ENCODE results near the gene METTL6.

Gene METTL6

DNA sequence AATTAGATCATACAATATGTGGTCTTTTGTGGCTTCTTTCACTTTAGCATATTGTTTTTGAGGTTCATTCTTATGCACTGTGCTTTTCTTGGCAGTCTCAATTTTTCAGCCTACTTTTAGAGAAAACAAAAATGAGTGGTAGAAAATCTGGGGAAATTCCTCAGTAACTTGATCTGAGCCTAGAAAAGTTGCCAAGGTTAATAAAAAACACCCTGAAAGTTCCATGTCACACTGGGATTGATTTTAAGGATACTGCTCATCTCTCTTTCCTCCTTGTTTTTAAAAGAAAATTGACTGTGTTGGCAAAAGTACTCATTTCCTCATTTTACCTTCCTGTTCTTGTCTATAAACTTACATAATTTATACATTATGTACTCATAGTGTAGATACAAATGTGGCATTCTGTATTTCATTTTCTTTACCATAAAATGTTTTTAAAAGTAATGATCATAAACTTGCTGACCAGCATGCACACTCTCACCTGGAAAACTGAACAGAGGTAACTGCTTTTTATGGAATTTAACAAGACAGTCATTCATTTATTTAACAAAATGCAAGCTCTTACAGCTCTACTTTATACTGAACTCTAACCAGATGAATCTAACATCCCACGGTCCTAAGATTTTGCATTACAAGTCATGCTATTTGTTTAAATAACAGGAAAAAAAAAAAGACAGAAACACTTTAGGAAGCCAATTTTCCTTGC is 66.4 kb downstream of the METTL6 start:
- Histone ChIP-seq H4K20me1 (no peaks in the 10 kb centered on the region), H3K27ac (peak overlapping the region in 5 of 11 experiments; percentile 26 to 68 (median 61); a peak in 9 of 22 replicates), H3K4me1 (peaks cover 0 to 47% (median 22%) of the 10 kb centered on the region in 10 experiments; a peak in 15 of 20 replicates), H3K9ac (peak overlapping the region in 2 of 11 experiments; percentile 6 to 7; a peak in 2 of 22 replicates), H3K9me3 (replicated peaks in 1 of 11) (no peaks in the 10 kb centered on the region), H3K4me2 (peak overlapping the region in 6 of 11 experiments; percentile 21 to 74 (median 70); a peak in 12 of 22 replicates), H3K4me3 (no peak overlapping the region), H3K27me3 (no peaks in the 10 kb centered on the region), H3K36me3 (no peaks in the 10 kb centered on the region)
- TF ChIP-seq Cebpa-rat (IDR thresholded peaks at IDR 0.05), result no peak
